ENCODE data around the gene ATOSA.

ATOSA gene

GRCh38 chr15:52649686-52650085, 29.5 kb downstream of the ATOSA start:
- DNase-seq = no peak

- DNase-seq = no peak
These were observed 33.3 kb downstream of the ATOSA start for GRCh38 chr15:52645916-52646315.

GRCh38 chr15:52642386-52643361, 36.5 kb downstream of the ATOSA start:
- peak; percentile 18 for DNase-seq

GRCh38 chr15:52636459-52636858, 42.7 kb downstream of the ATOSA start:
- no peak for DNase-seq

GRCh38 chr15:52635908-52636307, 43.3 kb downstream of the ATOSA start:
- no peak for DNase-seq

All from femur (tissue), 1 donor.